K562 (cell line): ENCODE measurements around the gene GABPB1. TPM values are rescaled to one million over a fixed set of nuclear protein-coding genes. Genes with fewer than 3 reads are reported as not detected.

Source experiments
- CHD1 ChIP-seq: fragments of 200-600 bp; sonication (generic); IDR thresholded peaks from one replicate; pipeline ENCODE4 v1.6.1; 2012; ENCODE audit warnings: mild to moderate bottlenecking, moderate library complexity, low read length, inconsistent platforms
- DACH1 ChIP-seq: fragments of 450-650 bp; IDR thresholded peaks from 2 replicates; pipeline ENCODE4 v1.6.1; 2018; ENCODE audit not compliant: partially characterized antibody
- FUS ChIP-seq: fragments of 200-400 bp; formaldehyde crosslinking; optimal IDR thresholded peaks from 2 replicates; pipeline ENCODE3; 2017; ENCODE audit warnings: low read depth, low read length
- KLF13 ChIP-seq: fragments of 450-650 bp; IDR thresholded peaks from 2 replicates; pipeline ENCODE4 v1.6.1; 2016; ENCODE audit warnings: missing genetic modification characterization, low read depth, mild to moderate bottlenecking, missing compliant biosample characterization, moderate library complexity, borderline replicate concordance
- MTA1 ChIP-seq: fragments of 450-650 bp; IDR thresholded peaks from 2 replicates; pipeline ENCODE4 v1.6.1; 2017; ENCODE audit warnings: borderline replicate concordance
- MYBL2 ChIP-seq, 2 experiments: fragments of 450-650 bp in 1 of 2; sonication (generic) in 1 of 2; formaldehyde crosslinking in 1 of 2; IDR thresholded peaks; 2 replicates each; pipeline versions ENCODE4 v1.6.1 to v1.8.1; 2017 to 2022; ENCODE audit warnings: borderline replicate concordance in 1 of 2, inconsistent platforms in 1 of 2, low read depth in 1 of 2, mild to moderate bottlenecking in 1 of 2, missing genetic modification reagents in 1 of 2, moderate library complexity in 1 of 2
- OTX1 ChIP-seq: fragments of 450-650 bp; formaldehyde crosslinking; IDR thresholded peaks from 2 replicates; pipeline ENCODE4 v1.4.0; 2022; ENCODE audit warnings: mild to moderate bottlenecking
- RBM22 ChIP-seq: fragments of 200-400 bp; formaldehyde crosslinking; IDR thresholded peaks from 2 replicates; pipeline ENCODE4 v1.6.1; 2018; ENCODE audit warnings: low read length, low read depth; ENCODE audit not compliant: poor library complexity, severe bottlenecking
- RUNX1 ChIP-seq: sonication (generic); IDR thresholded peaks from 2 replicates; pipeline ENCODE4 v1.6.1; 2016; ENCODE audit warnings: antibody characterized with exemption, low read depth
- SAP30 ChIP-seq: fragments of 200-600 bp; sonication (generic); IDR thresholded peaks from 2 replicates; pipeline ENCODE4 v1.6.1; 2012; ENCODE audit warnings: borderline replicate concordance, low read depth, mild to moderate bottlenecking, moderate library complexity, low read length, control low read depth, inconsistent platforms; ENCODE audit not compliant: insufficient read depth, poor library complexity, severe bottlenecking
- SP1 ChIP-seq: sonication (generic); formaldehyde crosslinking; IDR thresholded peaks from 2 replicates; pipeline ENCODE4 v1.8.1; 2022; ENCODE audit warnings: mild to moderate bottlenecking, missing genetic modification reagents
- TAF9B ChIP-seq: fragments of 450-650 bp; IDR thresholded peaks from 2 replicates; pipeline ENCODE4 v1.6.1; 2018; ENCODE audit warnings: mild to moderate bottlenecking; ENCODE audit not compliant: partially characterized antibody
- ZFPM2 ChIP-seq: fragments of 250-450 bp; sonication (Bioruptor Pico); IDR thresholded peaks from 2 replicates; pipeline ENCODE4 v1.5.1; 2022; ENCODE audit warnings: mild to moderate bottlenecking
- ZNF41 ChIP-seq: fragments of 250-450 bp; sonication (Bioruptor Pico); conservative IDR thresholded peaks from 2 replicates; pipeline ENCODE4 v1.4.0; 2020; ENCODE audit warnings: mild to moderate bottlenecking
- ZNF77 ChIP-seq: fragments of 250-450 bp; sonication (Bioruptor Pico); IDR thresholded peaks from 2 replicates; pipeline ENCODE4 v1.5.0; 2020
- ZNF830 ChIP-seq: fragments of 250-450 bp; sonication (Bioruptor Pico); IDR thresholded peaks from 2 replicates; pipeline ENCODE4 v1.5.0; 2021; ENCODE audit warnings: mild to moderate bottlenecking
- polyA plus RNA-seq, 8 experiments: library from polyadenylated mRNA; depleted of rRNA in 4 of 8; stranded (reverse) in 5 of 8; unstranded in 3 of 8; fragments of >200 nt; fragmentation: Nextera tagmentation in 2 of 8; fragmentation: Illumina TruSeq in 1 of 8; extraction: Ambion mirVana in 2 of 8; extraction: Trizol in 1 of 8; gene quantifications; 2 replicates each; pipeline versions ENCODE4 v1.2.1 to v1.2.3, GENCODE V29; 2011 to 2014; ENCODE audit warnings: inconsistent platforms in 1 of 8, missing spikeins in 1 of 8
- total RNA-seq, 7 experiments: library from RNA; depleted of rRNA in 6 of 7; stranded (reverse); fragments of >200 nt in 6 of 7; fragmentation: Illumina TruSeq in 2 of 7; extraction: Trizol in 2 of 7; gene quantifications; 2 replicates each; pipeline versions ENCODE4 v1.2.1 to v1.2.3, GENCODE V29; 2011 to 2021; ENCODE audit warnings: low replicate concordance in 1 of 7
- TF ChIP-seq, protein P1 (sequence below): IDR thresholded peaks from 2 replicates; pipeline ENCODE4 v1.6.1; 2011; ENCODE audit warnings: borderline replicate concordance, low read depth, mild to moderate bottlenecking, moderate library complexity, low read length; ENCODE audit not compliant: insufficient read depth, poor library complexity, severe bottlenecking
- TF ChIP-seq, protein P2 (sequence below): sonication (generic); formaldehyde crosslinking; IDR thresholded peaks from 2 replicates; pipeline ENCODE4 v1.8.1; 2023; ENCODE audit warnings: missing genetic modification reagents, mild to moderate bottlenecking, borderline replicate concordance

Gene GABPB1
- total and polyA plus RNA-seq, 9 of the 15 experiments (the other 6 are each of a cell fraction or from before 2014, with no cell fraction given) = 11.8 to 42.3 (median 33.2) TPM

DNA sequence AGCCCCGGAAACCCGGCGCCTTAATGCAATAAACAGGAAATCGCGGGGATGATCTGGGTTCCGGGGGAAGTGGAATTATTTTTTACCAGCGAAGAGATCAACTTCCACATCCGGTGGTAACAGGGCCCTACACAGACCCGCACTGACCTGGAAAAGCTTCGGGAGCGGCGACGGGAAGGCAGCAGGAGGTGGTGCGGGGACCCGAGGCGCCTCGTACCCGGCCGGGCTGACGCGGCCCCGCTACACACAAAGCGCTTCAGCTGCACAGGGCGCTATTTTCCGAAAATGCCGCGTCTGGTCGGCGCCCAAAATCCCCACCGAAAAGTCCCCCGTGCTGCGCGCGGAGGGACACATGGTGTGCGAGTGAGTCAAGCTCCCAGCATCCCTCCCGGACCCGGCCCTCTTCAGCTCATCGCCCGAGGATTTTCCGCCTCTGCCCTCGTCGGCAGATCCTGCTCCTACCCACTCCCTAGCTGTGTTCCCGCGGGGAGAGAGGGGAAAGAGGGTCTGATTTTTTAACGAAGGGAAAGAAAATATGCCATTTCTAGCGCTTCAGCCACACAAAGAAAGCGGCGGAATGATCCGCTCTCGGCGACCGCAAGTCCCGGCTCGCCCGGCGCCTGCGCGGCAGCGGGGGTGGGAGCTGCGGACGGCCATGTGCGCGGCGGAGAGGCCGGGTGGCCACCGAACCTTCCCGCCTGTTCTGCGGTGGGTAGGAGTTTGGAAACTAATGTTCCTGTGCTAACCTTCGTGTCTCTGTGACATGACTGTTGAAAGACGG is at the start of gene GABPB1 (continued):
- TF ChIP-seq, protein P1, sequence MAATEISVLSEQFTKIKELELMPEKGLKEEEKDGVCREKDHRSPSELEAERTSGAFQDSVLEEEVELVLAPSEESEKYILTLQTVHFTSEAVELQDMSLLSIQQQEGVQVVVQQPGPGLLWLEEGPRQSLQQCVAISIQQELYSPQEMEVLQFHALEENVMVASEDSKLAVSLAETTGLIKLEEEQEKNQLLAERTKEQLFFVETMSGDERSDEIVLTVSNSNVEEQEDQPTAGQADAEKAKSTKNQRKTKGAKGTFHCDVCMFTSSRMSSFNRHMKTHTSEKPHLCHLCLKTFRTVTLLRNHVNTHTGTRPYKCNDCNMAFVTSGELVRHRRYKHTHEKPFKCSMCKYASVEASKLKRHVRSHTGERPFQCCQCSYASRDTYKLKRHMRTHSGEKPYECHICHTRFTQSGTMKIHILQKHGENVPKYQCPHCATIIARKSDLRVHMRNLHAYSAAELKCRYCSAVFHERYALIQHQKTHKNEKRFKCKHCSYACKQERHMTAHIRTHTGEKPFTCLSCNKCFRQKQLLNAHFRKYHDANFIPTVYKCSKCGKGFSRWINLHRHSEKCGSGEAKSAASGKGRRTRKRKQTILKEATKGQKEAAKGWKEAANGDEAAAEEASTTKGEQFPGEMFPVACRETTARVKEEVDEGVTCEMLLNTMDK = no peak
- TF ChIP-seq ZNF830 (CRISPR knock-in tag) (0 out of 2 replicates have a peak, but pooled peaks have one; percentile 16), ZNF41 (0 out of 2 replicates have a peak, but pooled peaks have one; percentile 27), DACH1 (no peak), KLF13 (tag) (peak; percentile 13; the same call in 1 of the 2 replicates), ZNF77 (no peak), RUNX1 (0 out of 2 replicates have a peak, but pooled peaks have one; percentile 16), ZFPM2 (CRISPR knock-in tag) (0 out of 2 replicates have a peak, but pooled peaks have one; percentile 86), SP1 (CRISPR knock-in tag) (peak; percentile 73; the same call in 1 of the 2 replicates), SAP30 (peak; percentile 76), OTX1 (CRISPR knock-in tag) (no peak), RBM22 (peak; percentile 87), TAF9B (peak; percentile 97), FUS (no peak), MTA1 (0 out of 2 replicates have a peak, but pooled peaks have one; percentile 32), CHD1 (no peak), MYBL2 (IDR thresholded peaks at IDR 0.05; ENCODE audit: low read depth) (peak; percentile 51), MYBL2 (CRISPR knock-in tag; IDR thresholded peaks at IDR 0.05; ENCODE audit: borderline replicate concordance) (no peak)
- TF ChIP-seq, protein P2, sequence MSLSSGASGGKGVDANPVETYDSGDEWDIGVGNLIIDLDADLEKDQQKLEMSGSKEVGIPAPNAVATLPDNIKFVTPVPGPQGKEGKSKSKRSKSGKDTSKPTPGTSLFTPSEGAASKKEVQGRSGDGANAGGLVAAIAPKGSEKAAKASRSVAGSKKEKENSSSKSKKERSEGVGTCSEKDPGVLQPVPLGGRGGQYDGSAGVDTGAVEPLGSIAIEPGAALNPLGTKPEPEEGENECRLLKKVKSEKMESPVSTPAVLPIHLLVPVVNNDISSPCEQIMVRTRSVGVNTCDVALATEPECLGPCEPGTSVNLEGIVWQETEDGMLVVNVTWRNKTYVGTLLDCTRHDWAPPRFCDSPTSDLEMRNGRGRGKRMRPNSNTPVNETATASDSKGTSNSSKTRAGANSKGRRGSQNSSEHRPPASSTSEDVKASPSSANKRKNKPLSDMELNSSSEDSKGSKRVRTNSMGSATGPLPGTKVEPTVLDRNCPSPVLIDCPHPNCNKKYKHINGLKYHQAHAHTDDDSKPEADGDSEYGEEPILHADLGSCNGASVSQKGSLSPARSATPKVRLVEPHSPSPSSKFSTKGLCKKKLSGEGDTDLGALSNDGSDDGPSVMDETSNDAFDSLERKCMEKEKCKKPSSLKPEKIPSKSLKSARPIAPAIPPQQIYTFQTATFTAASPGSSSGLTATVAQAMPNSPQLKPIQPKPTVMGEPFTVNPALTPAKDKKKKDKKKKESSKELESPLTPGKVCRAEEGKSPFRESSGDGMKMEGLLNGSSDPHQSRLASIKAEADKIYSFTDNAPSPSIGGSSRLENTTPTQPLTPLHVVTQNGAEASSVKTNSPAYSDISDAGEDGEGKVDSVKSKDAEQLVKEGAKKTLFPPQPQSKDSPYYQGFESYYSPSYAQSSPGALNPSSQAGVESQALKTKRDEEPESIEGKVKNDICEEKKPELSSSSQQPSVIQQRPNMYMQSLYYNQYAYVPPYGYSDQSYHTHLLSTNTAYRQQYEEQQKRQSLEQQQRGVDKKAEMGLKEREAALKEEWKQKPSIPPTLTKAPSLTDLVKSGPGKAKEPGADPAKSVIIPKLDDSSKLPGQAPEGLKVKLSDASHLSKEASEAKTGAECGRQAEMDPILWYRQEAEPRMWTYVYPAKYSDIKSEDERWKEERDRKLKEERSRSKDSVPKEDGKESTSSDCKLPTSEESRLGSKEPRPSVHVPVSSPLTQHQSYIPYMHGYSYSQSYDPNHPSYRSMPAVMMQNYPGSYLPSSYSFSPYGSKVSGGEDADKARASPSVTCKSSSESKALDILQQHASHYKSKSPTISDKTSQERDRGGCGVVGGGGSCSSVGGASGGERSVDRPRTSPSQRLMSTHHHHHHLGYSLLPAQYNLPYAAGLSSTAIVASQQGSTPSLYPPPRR (CRISPR knock-in tag) = peak; percentile 29; the same call in 1 of the 2 replicates
